Astrocyte of the hippocampus (primary cell): Measurements from ENCODE around the gene TFAP2A.
A peak's percentile ranks its signal among the peaks of the same experiment; 100 is the strongest.

Source experiments
- DNase-seq: peaks from one replicate; pipeline ENCODE4 v3.0.0; 2011; ENCODE audit warnings: low read depth, low spot score

Gene TFAP2A

GRCh38 chr6:10382728-10383330 is 32.0 kb downstream of the TFAP2A start:
- DNase-seq: no peak

GRCh38 chr6:10382322-10382721 is 32.6 kb downstream of the TFAP2A start:
- DNase-seq: no peak

GRCh38 chr6:10381830-10382208 is 33.1 kb downstream of the TFAP2A start:
- DNase-seq: no peak

GRCh38 chr6:10381133-10381829 is 33.6 kb downstream of the TFAP2A start:
- DNase-seq: peak; percentile 31

GRCh38 chr6:10375391-10375969 is 39.4 kb downstream of the TFAP2A start:
- no peak for DNase-seq

- no peak for DNase-seq
Measured at GRCh38 chr6:10373642-10374359, 41.1 kb downstream of the TFAP2A start.

GRCh38 chr6:10369896-10370295 is 45.0 kb downstream of the TFAP2A start:
- DNase-seq: no peak

- DNase-seq: no peak
Measured at GRCh38 chr6:10368861-10369260, 46.0 kb downstream of the TFAP2A start.

- no peak for DNase-seq
Measured at GRCh38 chr6:10363911-10364310, 51.0 kb downstream of the TFAP2A start.

- DNase-seq: no peak
Measured at GRCh38 chr6:10362300-10362699, 52.6 kb downstream of the TFAP2A start.

GRCh38 chr6:10361428-10361827 is 53.4 kb downstream of the TFAP2A start:
- DNase-seq: no peak

- DNase-seq: no peak
Measured at GRCh38 chr6:10359581-10359980, 55.3 kb downstream of the TFAP2A start.

- no peak for DNase-seq
Measured at GRCh38 chr6:10355115-10355702, 59.7 kb downstream of the TFAP2A start.

- no peak for DNase-seq
Measured at GRCh38 chr6:10351791-10352190, 63.1 kb downstream of the TFAP2A start.

GRCh38 chr6:10350720-10351119 is 64.2 kb downstream of the TFAP2A start:
- DNase-seq: no peak

- DNase-seq: peak; percentile 15
Measured at GRCh38 chr6:10347561-10348327, 67.1 kb downstream of the TFAP2A start.
